Measurements from ENCODE around the gene ZBTB7C. TPM values are rescaled to one million over a fixed set of nuclear protein-coding genes. Genes with fewer than 3 reads are reported as not detected.

The ZBTB7C gene
- total RNA-seq, 2 experiments from 2014 or later: not detected

- H3K27ac Mint-ChIP-seq: no peak overlapping the region
- no peaks in the 10 kb centered on the region for H3K9me3 Mint-ChIP-seq
- no peak for DNase-seq
- no peaks in the 10 kb centered on the region for H3K36me3 Mint-ChIP-seq (ENCODE audit: low read depth)
- H3K27me3 Mint-ChIP-seq: no peaks in the 10 kb centered on the region
- ATAC-seq: no peak
- H3K4me1 Mint-ChIP-seq (ENCODE audit: low read depth): no peaks in the 10 kb centered on the region
- no peak overlapping the region for H3K4me3 Mint-ChIP-seq
- POLR2A ChIA-PET: no interaction called here
- CTCF ChIA-PET: no interaction called here
- TF ChIP-seq CTCF (IDR thresholded peaks at IDR 0.05): no peak
- intact Hi-C loops (cut with micrococcal nuclease): no loop called here
These were observed 373.7 kb downstream of the ZBTB7C start for GRCh38 chr18:48035556-48035860.

- no peak for ATAC-seq
- no peak overlapping the region for H3K4me3 Mint-ChIP-seq
- no peaks in the 10 kb centered on the region for H3K27me3 Mint-ChIP-seq
- DNase-seq: no peak
- intact Hi-C loops (cut with micrococcal nuclease): loop anchor here (5.0 kb wide), 1 partner anchor 412 kb away; no protein-coding TSS in a partner anchor
- no peaks in the 10 kb centered on the region for H3K36me3 Mint-ChIP-seq (ENCODE audit: low read depth)
- H3K4me1 Mint-ChIP-seq (ENCODE audit: low read depth): no peaks in the 10 kb centered on the region
- no peak overlapping the region for H3K27ac Mint-ChIP-seq
- POLR2A ChIA-PET: no interaction called here
- H3K9me3 Mint-ChIP-seq: no peaks in the 10 kb centered on the region
- CTCF ChIA-PET: no interaction called here
- no peak for TF ChIP-seq CTCF (IDR thresholded peaks at IDR 0.05)
These were observed 374.3 kb downstream of the ZBTB7C start for GRCh38 chr18:48034651-48035555.

- CTCF ChIA-PET: interaction anchor here (1.5 kb wide), 1 partner anchor 262 kb away, joined by 5 read pairs; no protein-coding TSS in a partner anchor
These were observed 375.2 kb downstream of the ZBTB7C start for GRCh38 chr18:48033790-48034650.

GRCh38 chr18:48032876-48033789 lies 376.1 kb downstream of the ZBTB7C start:
- ATAC-seq: no peak

More at GRCh38 chr18:48033790-48034650, 375.2 kb downstream of the ZBTB7C start:
- intact Hi-C loops (cut with micrococcal nuclease): loop anchor here (5.0 kb wide), 1 partner anchor 413 kb away; no protein-coding TSS in a partner anchor
- TF ChIP-seq CTCF (IDR thresholded peaks at IDR 0.05): no peak
- H3K27me3 Mint-ChIP-seq: no peaks in the 10 kb centered on the region
- H3K4me3 Mint-ChIP-seq: no peak overlapping the region
- H3K4me1 Mint-ChIP-seq (ENCODE audit: low read depth): no peaks in the 10 kb centered on the region
- H3K36me3 Mint-ChIP-seq (ENCODE audit: low read depth): no peaks in the 10 kb centered on the region
- POLR2A ChIA-PET: interaction anchor here (0.5 kb wide), 1 partner anchor 282 kb away, joined by 3 read pairs; no protein-coding TSS in a partner anchor
- no peaks in the 10 kb centered on the region for H3K9me3 Mint-ChIP-seq
- no peak overlapping the region for H3K27ac Mint-ChIP-seq
- ATAC-seq (no peak), DNase-seq (no peak)

More at GRCh38 chr18:48032876-48033789, 376.1 kb downstream of the ZBTB7C start:
- Mint-ChIP-seq H3K4me3 (no peak overlapping the region), H3K36me3 (ENCODE audit: low read depth) (no peaks in the 10 kb centered on the region), H3K27me3 (no peaks in the 10 kb centered on the region), H3K27ac (no peak overlapping the region), H3K4me1 (ENCODE audit: low read depth) (no peaks in the 10 kb centered on the region), H3K9me3 (no peaks in the 10 kb centered on the region)
- no peak for DNase-seq
- intact Hi-C loops (cut with micrococcal nuclease): loop anchor here (5.0 kb wide), 1 partner anchor 414 kb away; no protein-coding TSS in a partner anchor
- POLR2A ChIA-PET: no interaction called here
- CTCF ChIA-PET: interaction anchor here (0.9 to 1.5 kb wide), 3 partner anchors 261 to 285 kb away, joined by 3 to 5 read pairs (median 3); no protein-coding TSS in a partner anchor
- no peak for TF ChIP-seq CTCF (IDR thresholded peaks at IDR 0.05)

All from activated CD8-positive, alpha-beta T cell treated with anti-CD3 and anti-CD28 coated beads for 36 hours (primary cell).